Jurkat, Clone E6-1 (cell line): Measurements from ENCODE around the gene DSTYK. TPM values are rescaled to one million over a fixed set of nuclear protein-coding genes. Genes with fewer than 3 reads are reported as not detected.

Experiments
- DNase-seq: peaks from one replicate; pipeline ENCODE4 v3.0.0-alpha.2; 2011; ENCODE audit warnings: low read depth, low spot score
- H3K4me3 ChIP-seq: 2 replicates; pipeline ENCODE4 v1.5.1; 2011; ENCODE audit warnings: mild to moderate bottlenecking, low read length, control low read depth, moderate library complexity
- polyA plus RNA-seq: library from polyadenylated mRNA; unstranded; fragments of >200 nt; gene quantifications from one replicate; pipeline ENCODE4 v1.2.1, GENCODE V29; 2012; ENCODE audit warnings: missing spikeins; ENCODE audit not compliant: insufficient read length, insufficient read depth

Gene DSTYK
- 3.4 TPM for polyA plus RNA-seq

GRCh38 chr1:205211169-205211838 is at the start of gene DSTYK:
DSTYK (minus strand) TSS chr1:205211702; CDS start chr1:205211535, 167 bp downstream.
- DNase-seq, result peak; percentile 91
- H3K4me3 ChIP-seq, result peak within 1 kb of the TSS; percentile 68

GRCh38 chr1:205259998-205260397 is 48.5 kb upstream of the DSTYK start:
- DNase-seq, result no peak

GRCh38 chr1:205259324-205259832 is 47.9 kb upstream of the DSTYK start:
- peak; percentile 18 for DNase-seq
- H3K4me3 ChIP-seq, result no peak overlapping the region

More at GRCh38 chr1:205259998-205260397, 48.5 kb upstream of the DSTYK start:
- no peak overlapping the region for H3K4me3 ChIP-seq

GRCh38 chr1:205258719-205259118 is 47.2 kb upstream of the DSTYK start:
- no peak for DNase-seq
- no peak overlapping the region for H3K4me3 ChIP-seq

- no peak for DNase-seq
- H3K4me3 ChIP-seq, result no peak overlapping the region
Observed at GRCh38 chr1:205258261-205258691, 46.8 kb upstream of the DSTYK start.

- no peak overlapping the region for H3K4me3 ChIP-seq
- DNase-seq, result no peak
Observed at GRCh38 chr1:205257735-205258134, 46.2 kb upstream of the DSTYK start.

- no peak overlapping the region for H3K4me3 ChIP-seq
- no peak for DNase-seq
Observed at GRCh38 chr1:205256951-205257625, 45.6 kb upstream of the DSTYK start.

GRCh38 chr1:205255941-205256780 is 44.7 kb upstream of the DSTYK start:
- peak; percentile 51 for DNase-seq
- no peak overlapping the region for H3K4me3 ChIP-seq

- no peak overlapping the region for H3K4me3 ChIP-seq
- no peak for DNase-seq
Observed at GRCh38 chr1:205251576-205251975, 40.1 kb upstream of the DSTYK start.

- no peak for DNase-seq
- H3K4me3 ChIP-seq, result no peak overlapping the region
Observed at GRCh38 chr1:205250699-205251098, 39.2 kb upstream of the DSTYK start.

GRCh38 chr1:205249651-205250050 is 38.1 kb upstream of the DSTYK start:
- DNase-seq, result no peak
- no peak overlapping the region for H3K4me3 ChIP-seq

- no peak for DNase-seq
- H3K4me3 ChIP-seq, result no peak overlapping the region
Observed at GRCh38 chr1:205248793-205249601, 37.5 kb upstream of the DSTYK start.

GRCh38 chr1:205247130-205247921 is 35.8 kb upstream of the DSTYK start:
- DNase-seq, result no peak
- H3K4me3 ChIP-seq, result no peak overlapping the region

GRCh38 chr1:205246351-205247119 is 35.0 kb upstream of the DSTYK start:
- no peak overlapping the region for H3K4me3 ChIP-seq
- no peak for DNase-seq

- H3K4me3 ChIP-seq, result no peak overlapping the region
- no peak for DNase-seq
Observed at GRCh38 chr1:205245096-205245495, 33.6 kb upstream of the DSTYK start.

- DNase-seq, result no peak
- H3K4me3 ChIP-seq, result no peak overlapping the region
Observed at GRCh38 chr1:205244384-205244783, 32.9 kb upstream of the DSTYK start.
